Medulla oblongata (tissue), 1 donor: ENCODE measurements around the gene SLC37A2.
A peak's percentile ranks its signal among the peaks of the same experiment; 100 is the strongest.

Experiments
- DNase-seq: peaks from one replicate; pipeline ENCODE4 v3.0.0-alpha.2; 2015; ENCODE audit errors: extremely low spot score

SLC37A2 gene

GRCh38 chr11:125070699-125071254 is 7.7 kb downstream of the SLC37A2 start:
- peak; percentile 78 for DNase-seq

- DNase-seq = no peak
Measured at GRCh38 chr11:125071435-125071834, 8.3 kb downstream of the SLC37A2 start.

DNA sequence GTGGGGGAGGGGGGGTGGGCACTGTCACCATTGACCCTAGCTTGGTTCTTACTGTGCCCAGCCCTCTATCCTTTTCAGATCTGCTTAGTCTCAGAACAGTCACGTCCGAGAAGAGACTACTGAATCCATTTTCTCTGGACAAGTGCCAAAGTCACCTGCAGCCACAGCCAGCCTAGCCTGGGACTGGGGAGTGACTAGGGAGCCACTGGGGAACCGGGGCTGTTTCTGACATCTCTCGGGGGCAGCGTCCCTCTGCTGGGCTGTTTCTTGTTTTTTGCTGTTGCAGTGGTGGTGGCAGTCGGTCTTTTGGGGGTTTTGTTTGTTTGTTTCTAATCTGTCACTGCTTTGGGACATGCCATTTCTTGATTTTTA is 8.7 kb downstream of the SLC37A2 start:
- DNase-seq = no peak

- DNase-seq = peak; percentile 84
Measured at GRCh38 chr11:125072218-125072960, 9.3 kb downstream of the SLC37A2 start.

- no peak for DNase-seq
Measured at GRCh38 chr11:125072961-125073590, 10.0 kb downstream of the SLC37A2 start.

DNA sequence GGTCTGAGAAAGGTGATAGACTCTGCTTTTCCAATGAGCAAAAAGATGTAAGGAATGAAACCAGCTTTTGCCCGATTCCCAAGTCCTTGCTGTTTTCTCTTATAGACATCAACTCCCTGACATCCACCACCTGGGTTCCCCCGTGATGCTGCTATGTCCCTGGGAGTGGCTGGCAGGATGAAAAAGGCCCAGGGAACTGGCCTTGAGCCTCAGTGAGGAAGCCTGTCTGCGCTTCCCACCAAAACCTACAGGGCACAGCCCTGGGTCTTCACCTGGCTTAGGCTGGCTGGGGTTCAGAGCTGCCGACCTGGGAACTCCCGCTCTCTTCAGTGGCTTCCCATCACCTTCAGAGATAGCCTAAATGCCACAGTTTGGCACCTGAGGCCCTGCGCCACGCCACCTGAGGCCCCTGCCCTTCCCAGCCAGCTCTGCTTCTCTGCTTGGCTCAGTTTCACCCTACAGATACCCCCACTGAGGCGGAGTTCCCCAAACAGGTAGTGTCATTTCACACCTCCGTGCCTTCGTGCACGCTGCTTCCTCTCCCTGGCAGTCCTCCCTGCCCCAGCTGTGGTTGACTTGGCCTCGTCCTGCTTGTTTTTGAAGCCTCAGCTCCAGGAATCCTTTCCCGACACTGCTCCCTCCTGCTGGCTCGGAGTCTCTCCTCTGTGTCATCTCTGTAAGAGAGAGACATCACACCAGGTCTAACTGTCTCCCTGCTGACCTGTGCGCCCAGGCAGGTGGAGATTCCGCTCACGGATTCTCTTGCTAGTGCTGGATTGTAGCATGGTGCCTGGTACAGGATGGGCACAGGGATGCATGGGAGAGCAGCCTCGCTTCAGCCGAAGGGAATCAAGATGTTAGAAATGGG is 10.7 kb downstream of the SLC37A2 start:
- DNase-seq = no peak

- no peak for DNase-seq
Measured at GRCh38 chr11:125074511-125075241, 11.6 kb downstream of the SLC37A2 start.

DNA sequence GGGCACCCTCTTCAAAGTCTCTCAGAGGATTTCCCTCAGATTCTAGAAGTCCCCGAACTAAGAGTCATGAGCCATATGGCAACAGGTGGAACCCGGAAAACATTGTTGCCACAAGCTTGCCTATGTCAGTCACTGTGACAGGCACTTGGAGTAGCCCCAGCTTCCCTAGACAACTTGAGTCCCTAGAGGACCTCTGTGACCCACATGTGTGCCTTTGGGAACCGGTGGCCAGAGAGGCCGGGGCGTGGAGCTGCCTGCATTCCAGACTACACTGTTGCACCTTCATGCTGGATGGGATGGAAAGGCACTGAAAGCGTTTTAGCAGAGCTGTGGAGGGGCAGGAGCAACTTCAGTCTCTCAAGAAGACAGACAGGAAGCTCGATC is 12.1 kb downstream of the SLC37A2 start:
- DNase-seq = no peak

GRCh38 chr11:125075900-125076317 is 12.8 kb downstream of the SLC37A2 start:
- DNase-seq = no peak

DNA sequence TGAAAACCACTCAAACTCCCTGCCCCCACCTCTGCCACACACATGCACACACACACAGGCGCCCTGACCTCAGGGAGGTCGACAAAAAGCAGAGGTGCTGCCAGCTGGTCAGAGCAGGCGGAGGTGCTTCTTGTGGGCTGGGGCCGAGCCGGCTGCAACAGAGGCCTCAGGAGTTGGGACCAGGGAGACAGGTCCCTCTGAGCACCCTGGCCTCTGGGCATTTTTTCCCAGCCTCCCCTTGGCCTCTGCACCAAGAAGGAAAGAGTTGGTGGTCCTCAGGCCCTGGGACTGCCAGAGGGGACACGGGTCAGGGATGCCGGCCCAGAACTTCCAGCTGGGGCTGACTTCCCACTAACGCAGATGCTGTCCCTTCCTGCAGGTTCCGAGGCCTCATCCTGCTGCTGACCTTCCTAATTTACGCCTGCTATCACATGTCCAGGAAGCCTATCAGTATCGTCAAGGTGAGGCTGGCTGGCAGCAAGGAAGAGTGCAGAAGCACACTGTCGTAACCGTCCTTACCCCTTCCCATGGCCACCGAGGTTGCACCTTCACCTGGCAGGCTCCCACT is 13.4 kb downstream of the SLC37A2 start:
- no peak for DNase-seq

DNA sequence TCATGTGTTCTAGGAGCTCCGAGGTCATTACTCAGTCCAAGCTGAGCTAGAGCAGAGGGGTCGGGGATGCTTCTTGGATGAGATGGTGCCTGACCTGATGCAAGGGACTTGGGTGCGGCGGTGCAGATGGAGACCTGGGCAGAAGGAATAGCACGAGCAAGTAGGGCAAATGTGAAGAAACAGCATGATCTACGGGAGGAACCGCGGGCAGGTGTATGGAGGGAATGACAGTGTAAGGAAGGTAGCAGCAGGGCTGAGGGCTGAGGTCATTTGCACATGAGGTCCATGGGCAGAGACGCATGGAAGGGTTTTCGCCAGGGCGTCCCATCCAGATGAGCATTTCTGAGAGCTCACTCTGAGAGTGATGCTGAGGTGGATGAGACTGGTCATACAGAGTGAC is 14.9 kb downstream of the SLC37A2 start:
- DNase-seq = no peak

- DNase-seq = no peak
Measured at GRCh38 chr11:125078516-125079140, 15.5 kb downstream of the SLC37A2 start.

DNA sequence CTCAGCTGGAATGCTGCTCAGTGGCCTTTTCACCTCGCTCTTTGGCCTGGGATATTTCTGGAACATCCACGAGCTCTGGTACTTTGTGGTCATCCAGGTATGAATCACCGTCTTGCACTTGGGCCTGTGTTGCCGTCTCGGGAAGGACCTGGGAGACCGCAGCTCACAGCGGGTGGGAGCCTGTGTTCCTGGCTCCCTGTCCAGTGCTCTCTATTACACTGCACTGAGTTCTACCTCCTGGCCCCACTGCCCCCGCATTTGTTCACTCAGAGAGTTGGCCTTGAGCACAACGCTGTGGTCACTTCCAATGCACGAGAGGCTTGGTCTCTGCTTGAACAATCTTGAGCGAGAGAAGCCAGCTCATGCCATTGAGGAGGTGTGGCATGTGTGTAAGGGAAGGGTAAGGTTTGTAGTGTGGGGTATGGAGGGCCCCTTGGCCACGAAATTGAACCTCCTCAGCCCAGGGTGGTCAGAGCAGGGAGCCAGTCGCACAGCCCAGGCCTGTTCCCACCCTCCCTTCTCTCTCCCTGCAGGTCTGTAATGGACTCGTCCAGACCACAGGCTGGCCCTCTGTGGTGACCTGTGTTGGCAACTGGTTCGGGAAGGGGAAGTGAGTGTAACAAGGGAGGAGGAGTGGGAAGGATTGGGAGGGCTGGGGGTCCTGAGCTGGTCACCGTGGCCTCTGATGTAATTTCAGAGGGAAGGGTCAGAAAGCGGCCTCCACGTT is 16.2 kb downstream of the SLC37A2 start:
- peak; percentile 60 for DNase-seq

DNA sequence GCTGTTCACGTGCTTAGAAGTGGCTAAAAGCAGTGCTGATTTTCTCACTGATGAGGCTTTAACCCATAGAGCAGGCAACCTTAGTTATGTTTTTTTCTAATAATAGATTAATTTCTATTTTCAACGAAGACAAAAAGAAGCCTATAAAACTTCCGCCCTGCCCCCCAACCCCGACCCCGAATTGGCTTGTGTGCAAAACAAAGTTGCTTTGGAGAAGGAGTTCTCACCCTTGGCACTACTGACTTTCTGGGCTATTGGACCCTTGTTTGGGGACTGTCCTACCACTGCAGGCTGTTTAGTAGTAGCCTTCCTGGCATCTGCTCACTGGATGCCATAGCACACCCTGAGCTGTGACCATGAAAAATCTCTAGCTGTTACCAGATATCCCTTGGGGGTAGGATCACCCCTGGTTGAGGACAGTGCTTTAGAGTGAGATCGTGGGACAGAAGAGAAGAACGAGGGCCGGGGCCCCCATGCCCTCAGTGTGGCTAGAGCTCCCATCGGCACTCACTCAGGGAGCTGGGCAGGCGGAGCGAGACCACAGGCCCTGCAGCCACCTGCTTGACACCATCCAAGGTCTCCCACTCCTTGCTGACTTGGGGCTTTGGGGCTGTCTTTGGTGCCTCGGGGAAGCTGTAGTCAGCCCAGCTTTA is 16.9 kb downstream of the SLC37A2 start:
- DNase-seq = no peak

DNA sequence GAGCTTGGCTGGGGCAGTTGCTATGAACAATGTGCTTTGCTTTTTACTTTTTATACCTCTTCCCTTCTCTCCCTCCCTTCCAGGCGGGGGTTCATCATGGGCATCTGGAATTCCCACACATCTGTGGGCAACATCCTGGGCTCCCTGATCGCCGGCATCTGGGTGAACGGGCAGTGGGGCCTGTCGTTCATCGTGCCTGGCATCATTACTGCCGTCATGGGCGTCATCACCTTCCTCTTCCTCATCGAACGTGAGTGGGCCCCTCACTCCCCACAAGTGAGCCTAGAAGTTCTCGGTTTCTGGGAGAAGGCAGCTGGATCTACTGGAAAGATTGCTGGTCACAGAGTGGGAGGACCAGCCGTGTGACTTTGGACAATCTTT is 17.4 kb downstream of the SLC37A2 start:
- no peak for DNase-seq

DNA sequence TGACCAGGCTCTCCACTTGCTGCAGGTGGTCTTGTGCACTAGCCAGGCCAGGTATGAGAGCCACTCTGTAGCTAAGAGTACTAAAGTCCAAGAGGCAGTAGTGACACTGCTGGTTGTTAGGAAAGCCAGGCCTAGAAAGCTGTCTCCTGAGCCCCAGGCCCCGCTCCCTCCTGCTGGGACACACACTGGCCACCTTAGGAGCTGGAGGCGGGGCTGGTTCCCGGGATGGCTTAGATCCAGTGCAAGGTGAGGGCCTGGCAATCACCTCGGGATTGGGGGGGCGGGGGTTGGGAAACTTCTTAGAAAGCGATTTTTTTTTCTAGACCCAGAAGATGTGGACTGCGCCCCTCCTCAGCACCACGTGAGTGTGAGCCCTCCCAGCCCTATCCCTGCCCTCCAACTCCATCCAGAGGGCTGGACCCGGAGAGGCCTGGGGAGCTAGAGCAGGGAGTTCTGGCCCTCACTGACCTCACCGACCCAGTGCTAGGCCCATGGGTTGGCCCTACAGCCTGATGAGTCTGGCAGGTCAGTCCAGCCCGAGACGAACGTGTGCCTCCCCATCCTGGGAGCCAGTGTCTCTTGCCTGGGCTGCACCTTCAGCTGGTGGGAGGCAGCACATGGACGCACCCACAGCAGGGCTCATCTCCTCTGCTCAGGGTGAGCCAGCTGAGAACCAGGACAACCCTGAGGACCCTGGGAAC is 18.1 kb downstream of the SLC37A2 start:
- DNase-seq = no peak

- DNase-seq = no peak
Measured at GRCh38 chr11:125082040-125082439, 18.9 kb downstream of the SLC37A2 start.

- no peak for DNase-seq
Measured at GRCh38 chr11:125082611-125083311, 19.7 kb downstream of the SLC37A2 start.
